Activated B cell treated with CpG ODN at 0.5 μM for 24 hours (primary cell): ENCODE results near the gene ADAT3. TPM values are rescaled to one million over a fixed set of nuclear protein-coding genes. Genes with fewer than 3 reads are reported as not detected.

Source experiments
- ATAC-seq: fragments of 200-7000 bp; cut with Tn5 transposase; one replicate; pipeline ENCODE4 v1.10.0; 2021; ENCODE audit warnings: low read depth, mild to moderate bottlenecking, moderate library complexity
- CTCF ChIA-PET: fragments of 350-600 bp; sonication (Branson Sonifier 250); formaldehyde crosslinking; loops from one replicate; lab custom pipeline; 2021; ENCODE audit warnings: antibody characterized with exemption; lab: Charles Lee
- POLR2A ChIA-PET: fragments of 350-600 bp; sonication (Branson Sonifier 250); formaldehyde crosslinking; loops from one replicate; lab custom pipeline; 2021; ENCODE audit warnings: antibody characterized with exemption; lab: Charles Lee
- DNase-seq: peaks from one replicate; pipeline ENCODE4 v3.0.0; 2022
- H3K27ac Mint-ChIP-seq: one replicate; pipeline ENCODE4 v1.8.0; 2020; ENCODE audit warnings: mixed read lengths
- H3K27me3 Mint-ChIP-seq: one replicate; pipeline ENCODE4 v1.8.0; 2021; ENCODE audit warnings: mixed read lengths
- H3K36me3 Mint-ChIP-seq: one replicate; pipeline ENCODE4 v1.8.0; 2021; ENCODE audit warnings: low read depth, mixed read lengths
- H3K4me1 Mint-ChIP-seq: one replicate; pipeline ENCODE4 v1.8.0; 2021; ENCODE audit warnings: mixed read lengths
- H3K4me3 Mint-ChIP-seq: one replicate; pipeline ENCODE4 v1.8.0; 2020; ENCODE audit warnings: mild to moderate bottlenecking, mixed read lengths
- H3K9me3 Mint-ChIP-seq: one replicate; pipeline ENCODE4 v1.8.0; 2020; ENCODE audit warnings: mixed read lengths
- intact Hi-C: fragments of 100-400 bp; cut with micrococcal nuclease; formaldehyde crosslinking; loops from one replicate; pipeline ENCODE4 v1.15.1; 2024
- total RNA-seq: library from RNA; stranded (reverse); gene quantifications from 2 replicates; pipeline ENCODE4 v1.2.3, GENCODE V29; 2022
- TF ChIP-seq, protein P1 (sequence below): fragments of 200-600 bp; IDR thresholded peaks from one replicate; pipeline ENCODE4 v1.8.0; 2022; ENCODE audit warnings: antibody characterized with exemption, mild to moderate bottlenecking

Gene ADAT3
- total RNA-seq, 1 donor from 2014 or later = 14.1 TPM

DNA sequence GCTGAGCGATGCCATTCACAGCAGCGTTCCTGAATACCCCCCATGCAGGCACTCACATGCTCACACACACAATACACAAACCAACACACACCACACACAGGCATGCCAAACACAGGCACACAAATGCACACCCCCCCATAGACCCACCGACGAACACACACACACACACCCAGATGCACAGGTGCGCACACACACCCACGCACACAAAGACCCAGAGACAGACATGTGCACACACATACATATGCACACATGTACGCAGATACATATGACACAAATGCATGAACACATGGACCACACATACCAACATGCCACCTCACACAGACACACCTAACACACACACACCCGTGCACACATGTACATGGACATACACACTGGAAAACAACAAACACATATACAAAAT, 28.7 kb downstream of the ADAT3 start:
- Mint-ChIP-seq H3K27ac (peak overlapping the region; percentile 89), H3K27me3 (no peaks in the 10 kb centered on the region), H3K4me3 (no peak overlapping the region), H3K36me3 (peaks cover 7% of the 10 kb centered on the region), H3K9me3 (peaks cover 5% of the 10 kb centered on the region), H3K4me1 (peaks cover 54% of the 10 kb centered on the region)
- ChIA-PET CTCF (interaction anchor here (1.5 kb wide), 1 partner anchor 136 kb away, joined by 4 read pairs; no protein-coding TSS in a partner anchor), POLR2A (interaction anchor here (0.6 to 2.0 kb wide), 5 partner anchors 30 to 159 kb away, joined by 3 to 8 read pairs (median 5); no protein-coding TSS in a partner anchor)
- intact Hi-C loops = loop anchor here (2.0 kb wide), 1 partner anchor 29 kb away; the partner anchor contains the start of genes ADAT3 and SCAMP4
- DNase-seq (no peak), ATAC-seq (no peak)
- TF ChIP-seq, protein P1, sequence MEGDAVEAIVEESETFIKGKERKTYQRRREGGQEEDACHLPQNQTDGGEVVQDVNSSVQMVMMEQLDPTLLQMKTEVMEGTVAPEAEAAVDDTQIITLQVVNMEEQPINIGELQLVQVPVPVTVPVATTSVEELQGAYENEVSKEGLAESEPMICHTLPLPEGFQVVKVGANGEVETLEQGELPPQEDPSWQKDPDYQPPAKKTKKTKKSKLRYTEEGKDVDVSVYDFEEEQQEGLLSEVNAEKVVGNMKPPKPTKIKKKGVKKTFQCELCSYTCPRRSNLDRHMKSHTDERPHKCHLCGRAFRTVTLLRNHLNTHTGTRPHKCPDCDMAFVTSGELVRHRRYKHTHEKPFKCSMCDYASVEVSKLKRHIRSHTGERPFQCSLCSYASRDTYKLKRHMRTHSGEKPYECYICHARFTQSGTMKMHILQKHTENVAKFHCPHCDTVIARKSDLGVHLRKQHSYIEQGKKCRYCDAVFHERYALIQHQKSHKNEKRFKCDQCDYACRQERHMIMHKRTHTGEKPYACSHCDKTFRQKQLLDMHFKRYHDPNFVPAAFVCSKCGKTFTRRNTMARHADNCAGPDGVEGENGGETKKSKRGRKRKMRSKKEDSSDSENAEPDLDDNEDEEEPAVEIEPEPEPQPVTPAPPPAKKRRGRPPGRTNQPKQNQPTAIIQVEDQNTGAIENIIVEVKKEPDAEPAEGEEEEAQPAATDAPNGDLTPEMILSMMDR = no peak

DNA sequence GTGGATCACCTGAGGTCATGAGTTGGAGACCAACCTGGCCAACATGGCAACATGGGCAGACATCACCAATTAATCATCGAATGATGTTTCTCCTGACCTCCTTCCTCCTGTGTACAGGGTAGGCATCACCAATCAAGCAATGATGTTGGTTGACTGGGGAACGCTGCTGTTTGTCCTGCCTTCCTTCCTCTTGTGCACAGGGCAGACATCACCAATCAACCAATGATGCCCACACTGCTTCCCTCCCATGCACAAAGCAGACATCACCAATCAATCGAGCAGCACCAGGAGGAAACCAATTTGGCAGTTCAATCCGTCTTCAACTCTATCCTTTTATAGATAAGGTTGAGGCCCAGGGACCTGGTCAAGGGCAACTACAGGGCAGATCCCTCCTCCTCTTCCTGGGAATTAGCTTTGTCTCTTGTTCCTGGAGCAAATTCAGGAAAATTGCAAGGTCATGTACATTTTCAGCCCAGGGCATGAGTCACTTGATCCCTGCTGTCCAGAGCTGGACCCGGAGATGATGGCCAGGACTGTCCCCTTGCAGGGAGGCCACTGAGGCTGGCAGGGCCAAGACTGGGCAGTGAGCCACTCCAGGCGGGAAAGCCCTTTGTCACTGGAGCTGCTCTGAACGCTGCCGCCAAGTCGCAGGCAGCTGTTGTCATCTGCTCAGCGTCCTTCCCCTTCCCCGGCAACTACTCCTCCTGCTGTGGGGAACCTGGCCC, 30.4 kb downstream of the ADAT3 start:
- Mint-ChIP-seq H3K4me1 (peaks cover 53% of the 10 kb centered on the region), H3K27ac (peak overlapping the region; percentile 32), H3K4me3 (no peak overlapping the region), H3K9me3 (peaks cover 5% of the 10 kb centered on the region), H3K36me3 (peaks cover 10% of the 10 kb centered on the region), H3K27me3 (no peaks in the 10 kb centered on the region)
- intact Hi-C loops = no loop called here
- DNase-seq (no peak), ATAC-seq (no peak)
- CTCF ChIA-PET = interaction anchor here (1.0 kb wide), 1 partner anchor 8 kb away, joined by 3 read pairs; no protein-coding TSS in a partner anchor
- TF ChIP-seq, protein P1 = no peak
- POLR2A ChIA-PET = interaction anchor here (1.4 kb wide), 1 partner anchor 116 kb away, joined by 4 read pairs; no protein-coding TSS in a partner anchor

DNA sequence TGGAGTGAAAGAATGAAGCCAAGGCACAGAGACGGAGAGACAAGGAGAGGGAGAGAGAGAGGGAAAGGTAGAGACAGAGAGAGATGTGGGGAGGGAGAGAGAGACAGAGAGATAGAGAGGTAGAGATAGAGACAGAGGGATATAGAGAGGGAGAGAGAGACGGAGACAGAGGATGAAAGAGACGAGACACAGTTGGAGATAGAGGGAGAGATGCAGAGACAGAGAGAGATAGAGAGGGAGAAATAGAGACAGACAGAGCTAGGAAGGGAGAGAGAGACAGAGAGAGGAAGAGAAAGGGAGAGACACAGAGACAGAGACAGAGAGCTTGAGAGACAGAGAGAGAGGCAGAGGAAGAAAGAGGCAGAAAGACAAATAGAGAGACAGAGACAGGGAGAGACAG, 31.2 kb downstream of the ADAT3 start:
- H3K9me3 Mint-ChIP-seq = peaks cover 5% of the 10 kb centered on the region
- no peak for DNase-seq
- H3K27ac Mint-ChIP-seq = peak overlapping the region; percentile 37
- peaks cover 52% of the 10 kb centered on the region for H3K4me1 Mint-ChIP-seq
- CTCF ChIA-PET = interaction anchor here (1.0 kb wide), 1 partner anchor 9 kb away, joined by 3 read pairs; no protein-coding TSS in a partner anchor
- no peak for ATAC-seq
- TF ChIP-seq, protein P1 = no peak
- intact Hi-C loops = no loop called here
- peaks cover 10% of the 10 kb centered on the region for H3K36me3 Mint-ChIP-seq
- no peaks in the 10 kb centered on the region for H3K27me3 Mint-ChIP-seq
- POLR2A ChIA-PET = interaction anchor here (0.6 to 1.4 kb wide), 4 partner anchors 9 to 200 kb away, joined by 3 to 4 read pairs (median 4); partner anchors contain the start of gene MOB3A
- H3K4me3 Mint-ChIP-seq = no peak overlapping the region

DNA sequence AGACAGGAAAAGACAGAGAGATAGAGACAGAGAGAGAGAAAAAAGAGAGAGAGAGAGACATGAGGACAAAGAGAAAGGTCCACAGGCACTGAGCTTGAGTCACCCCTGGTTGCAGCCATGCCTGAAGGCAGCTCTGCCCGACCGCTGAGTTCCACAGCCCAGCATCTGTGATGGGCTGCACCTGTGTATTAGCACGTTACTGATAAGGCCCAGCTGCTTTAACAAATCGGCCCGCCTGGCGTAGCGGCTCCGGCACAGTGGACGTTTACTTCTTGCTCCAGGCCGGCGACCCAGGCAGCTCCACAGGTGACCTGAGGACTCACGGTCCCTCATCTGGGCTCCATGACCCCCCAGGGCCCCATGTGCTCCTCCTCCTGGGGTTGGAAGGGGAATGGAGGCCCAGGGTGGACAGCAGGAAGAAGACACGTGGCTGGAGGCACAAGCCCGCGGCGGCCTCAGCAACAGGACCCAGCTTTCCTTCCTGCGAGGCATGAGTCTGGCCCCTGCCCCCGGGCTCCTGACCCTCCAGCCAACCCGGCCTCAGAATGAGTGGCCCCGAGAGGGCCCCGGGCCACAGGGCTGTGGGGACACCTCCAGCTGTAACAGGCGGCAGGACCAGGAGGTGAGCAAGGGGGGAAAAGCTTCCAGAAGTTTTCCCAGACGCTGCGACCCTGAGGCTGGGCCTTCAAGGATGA, 31.9 kb downstream of the ADAT3 start:
- H3K27me3 Mint-ChIP-seq = no peaks in the 10 kb centered on the region
- peaks cover 5% of the 10 kb centered on the region for H3K9me3 Mint-ChIP-seq
- DNase-seq (no peak), ATAC-seq (no peak)
- TF ChIP-seq, protein P1 = no peak
- CTCF ChIA-PET = no interaction called here
- peaks cover 47% of the 10 kb centered on the region for H3K4me1 Mint-ChIP-seq
- intact Hi-C loops = no loop called here
- H3K27ac Mint-ChIP-seq = peak overlapping the region; percentile 37
- peaks cover 10% of the 10 kb centered on the region for H3K36me3 Mint-ChIP-seq
- POLR2A ChIA-PET = interaction anchor here (0.6 to 1.1 kb wide), 3 partner anchors 9 to 200 kb away, joined by 3 to 4 read pairs (median 3); partner anchors contain the start of gene MOB3A
- H3K4me3 Mint-ChIP-seq = no peak overlapping the region
